Measurements from ENCODE around the gene DAPK2. TPM values are rescaled to one million over a fixed set of nuclear protein-coding genes. Genes with fewer than 3 reads are reported as not detected.

The DAPK2 gene
- total RNA-seq, 1 experiment from 2014 or later: 2.3 TPM

DNA sequence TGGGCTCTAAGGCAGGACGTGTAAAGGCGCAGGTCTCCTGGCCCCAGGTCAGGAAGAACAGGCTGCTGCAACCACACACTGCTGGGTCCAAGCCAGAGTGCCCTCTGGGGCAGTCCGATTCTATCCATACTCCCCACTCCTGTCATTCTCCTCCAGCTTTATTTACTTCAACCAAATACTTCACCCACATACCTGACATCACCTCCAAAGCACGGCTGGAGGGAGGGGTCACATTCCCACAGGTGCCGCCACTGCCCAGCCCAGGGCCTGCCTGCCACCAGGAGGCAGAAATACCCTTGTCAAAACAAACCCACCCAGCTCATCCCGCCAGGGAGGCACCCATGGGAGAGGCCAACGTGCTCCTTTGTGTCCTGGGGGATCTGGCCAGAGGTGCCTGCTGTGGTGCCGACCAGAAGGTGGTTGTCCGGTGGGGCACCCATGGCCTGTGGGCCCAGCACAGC is 100.4 kb downstream of the DAPK2 start (continued):
- TF ChIP-seq, protein P1, sequence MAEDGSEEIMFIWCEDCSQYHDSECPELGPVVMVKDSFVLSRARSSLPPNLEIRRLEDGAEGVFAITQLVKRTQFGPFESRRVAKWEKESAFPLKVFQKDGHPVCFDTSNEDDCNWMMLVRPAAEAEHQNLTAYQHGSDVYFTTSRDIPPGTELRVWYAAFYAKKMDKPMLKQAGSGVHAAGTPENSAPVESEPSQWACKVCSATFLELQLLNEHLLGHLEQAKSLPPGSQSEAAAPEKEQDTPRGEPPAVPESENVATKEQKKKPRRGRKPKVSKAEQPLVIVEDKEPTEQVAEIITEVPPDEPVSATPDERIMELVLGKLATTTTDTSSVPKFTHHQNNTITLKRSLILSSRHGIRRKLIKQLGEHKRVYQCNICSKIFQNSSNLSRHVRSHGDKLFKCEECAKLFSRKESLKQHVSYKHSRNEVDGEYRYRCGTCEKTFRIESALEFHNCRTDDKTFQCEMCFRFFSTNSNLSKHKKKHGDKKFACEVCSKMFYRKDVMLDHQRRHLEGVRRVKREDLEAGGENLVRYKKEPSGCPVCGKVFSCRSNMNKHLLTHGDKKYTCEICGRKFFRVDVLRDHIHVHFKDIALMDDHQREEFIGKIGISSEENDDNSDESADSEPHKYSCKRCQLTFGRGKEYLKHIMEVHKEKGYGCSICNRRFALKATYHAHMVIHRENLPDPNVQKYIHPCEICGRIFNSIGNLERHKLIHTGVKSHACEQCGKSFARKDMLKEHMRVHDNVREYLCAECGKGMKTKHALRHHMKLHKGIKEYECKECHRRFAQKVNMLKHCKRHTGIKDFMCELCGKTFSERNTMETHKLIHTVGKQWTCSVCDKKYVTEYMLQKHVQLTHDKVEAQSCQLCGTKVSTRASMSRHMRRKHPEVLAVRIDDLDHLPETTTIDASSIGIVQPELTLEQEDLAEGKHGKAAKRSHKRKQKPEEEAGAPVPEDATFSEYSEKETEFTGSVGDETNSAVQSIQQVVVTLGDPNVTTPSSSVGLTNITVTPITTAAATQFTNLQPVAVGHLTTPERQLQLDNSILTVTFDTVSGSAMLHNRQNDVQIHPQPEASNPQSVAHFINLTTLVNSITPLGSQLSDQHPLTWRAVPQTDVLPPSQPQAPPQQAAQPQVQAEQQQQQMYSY (CRISPR knock-in tag; IDR thresholded peaks at IDR 0.05): no peak
- no peak for TF ChIP-seq EMX1 (CRISPR knock-in tag; IDR thresholded peaks at IDR 0.05)
- no peak for TF ChIP-seq GABPB1 (CRISPR knock-in tag; IDR thresholded peaks at IDR 0.05)
- 0 out of 2 replicates have a peak, but pooled peaks have one; percentile 17 for TF ChIP-seq NR2C2 (CRISPR knock-in tag; IDR thresholded peaks at IDR 0.05)
- no peak for TF ChIP-seq ATF1 (CRISPR knock-in tag; IDR thresholded peaks at IDR 0.05)

DNA sequence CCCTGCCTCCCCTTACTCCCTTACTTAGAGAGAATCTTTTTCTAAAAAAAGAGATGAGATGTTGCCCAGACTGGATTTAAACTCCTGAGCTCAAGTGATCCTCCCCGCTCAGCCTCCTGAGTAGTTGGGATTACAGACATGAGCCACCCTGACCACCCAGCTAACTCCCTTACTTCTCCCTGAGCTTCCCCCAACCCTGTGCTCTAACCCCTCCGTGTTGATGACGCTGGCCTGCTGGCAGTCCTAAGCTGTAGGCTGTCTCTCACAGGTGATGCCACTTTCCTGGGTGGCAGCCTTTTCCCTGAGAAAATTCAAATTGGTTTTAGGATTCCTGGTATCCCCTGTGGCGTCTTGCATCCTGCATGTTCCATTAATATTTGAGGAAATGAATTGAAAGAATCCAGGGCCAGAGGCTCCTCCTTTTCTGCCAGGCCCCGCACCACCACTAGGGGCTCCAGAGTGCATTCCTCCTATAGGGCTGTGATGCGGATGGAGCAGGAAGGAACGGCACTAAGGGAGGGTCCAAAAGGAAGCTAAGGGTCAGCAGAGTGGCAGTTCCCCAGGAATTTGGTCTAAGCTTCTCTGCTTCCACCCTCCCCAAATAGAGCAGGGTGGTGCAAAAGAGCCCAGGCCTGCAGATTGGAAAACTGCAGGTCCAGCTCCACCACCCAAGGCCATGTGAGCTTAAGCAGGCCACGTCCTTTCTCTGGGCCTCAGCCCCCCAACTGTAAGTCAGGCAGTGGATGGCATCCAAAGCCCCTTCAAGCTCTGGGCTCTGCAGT is 101.1 kb downstream of the DAPK2 start:
- Mint-ChIP-seq H3K27ac (no peak overlapping the region), H3K36me3 (no peaks in the 10 kb centered on the region), H3K9me3 (no peaks in the 10 kb centered on the region), H3K27me3 (ENCODE audit: low read depth) (no peaks in the 10 kb centered on the region), H3K4me3 (no peak overlapping the region), H3K4me1 (peaks cover 2% of the 10 kb centered on the region)
- ATAC-seq (peak; percentile 97), DNase-seq (ENCODE audit: low spot score) (peak; percentile 82)
- ChIA-PET POLR2A (interaction anchor here (0.5 kb wide), 2 partner anchors 13 to 206 kb away, joined by 5 to 7 read pairs; partner anchors contain the start of gene SNX22), CTCF (interaction anchor here (0.6 to 4.4 kb wide), 79 partner anchors 12 to 605 kb away, joined by 3 to 80 read pairs (median 5); partner anchors contain the start of genes CIAO2A and DAPK2)
- TF ChIP-seq, protein P2, sequence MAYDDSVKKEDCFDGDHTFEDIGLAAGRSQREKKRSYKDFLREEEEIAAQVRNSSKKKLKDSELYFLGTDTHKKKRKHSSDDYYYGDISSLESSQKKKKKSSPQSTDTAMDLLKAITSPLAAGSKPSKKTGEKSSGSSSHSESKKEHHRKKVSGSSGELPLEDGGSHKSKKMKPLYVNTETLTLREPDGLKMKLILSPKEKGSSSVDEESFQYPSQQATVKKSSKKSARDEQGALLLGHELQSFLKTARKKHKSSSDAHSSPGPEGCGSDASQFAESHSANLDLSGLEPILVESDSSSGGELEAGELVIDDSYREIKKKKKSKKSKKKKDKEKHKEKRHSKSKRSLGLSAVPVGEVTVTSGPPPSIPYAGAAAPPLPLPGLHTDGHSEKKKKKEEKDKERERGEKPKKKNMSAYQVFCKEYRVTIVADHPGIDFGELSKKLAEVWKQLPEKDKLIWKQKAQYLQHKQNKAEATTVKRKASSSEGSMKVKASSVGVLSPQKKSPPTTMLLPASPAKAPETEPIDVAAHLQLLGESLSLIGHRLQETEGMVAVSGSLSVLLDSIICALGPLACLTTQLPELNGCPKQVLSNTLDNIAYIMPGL (CRISPR knock-in tag; IDR thresholded peaks at IDR 0.05): 0 out of 2 replicates have a peak, but pooled peaks have one; percentile 41
- TF ChIP-seq, protein P3, sequence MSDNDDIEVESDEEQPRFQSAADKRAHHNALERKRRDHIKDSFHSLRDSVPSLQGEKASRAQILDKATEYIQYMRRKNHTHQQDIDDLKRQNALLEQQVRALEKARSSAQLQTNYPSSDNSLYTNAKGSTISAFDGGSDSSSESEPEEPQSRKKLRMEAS (CRISPR knock-in tag; IDR thresholded peaks at IDR 0.05): peak; percentile 41; the same call in 1 of the 2 replicates
- TF ChIP-seq, protein P4, sequence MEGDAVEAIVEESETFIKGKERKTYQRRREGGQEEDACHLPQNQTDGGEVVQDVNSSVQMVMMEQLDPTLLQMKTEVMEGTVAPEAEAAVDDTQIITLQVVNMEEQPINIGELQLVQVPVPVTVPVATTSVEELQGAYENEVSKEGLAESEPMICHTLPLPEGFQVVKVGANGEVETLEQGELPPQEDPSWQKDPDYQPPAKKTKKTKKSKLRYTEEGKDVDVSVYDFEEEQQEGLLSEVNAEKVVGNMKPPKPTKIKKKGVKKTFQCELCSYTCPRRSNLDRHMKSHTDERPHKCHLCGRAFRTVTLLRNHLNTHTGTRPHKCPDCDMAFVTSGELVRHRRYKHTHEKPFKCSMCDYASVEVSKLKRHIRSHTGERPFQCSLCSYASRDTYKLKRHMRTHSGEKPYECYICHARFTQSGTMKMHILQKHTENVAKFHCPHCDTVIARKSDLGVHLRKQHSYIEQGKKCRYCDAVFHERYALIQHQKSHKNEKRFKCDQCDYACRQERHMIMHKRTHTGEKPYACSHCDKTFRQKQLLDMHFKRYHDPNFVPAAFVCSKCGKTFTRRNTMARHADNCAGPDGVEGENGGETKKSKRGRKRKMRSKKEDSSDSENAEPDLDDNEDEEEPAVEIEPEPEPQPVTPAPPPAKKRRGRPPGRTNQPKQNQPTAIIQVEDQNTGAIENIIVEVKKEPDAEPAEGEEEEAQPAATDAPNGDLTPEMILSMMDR (IDR thresholded peaks at IDR 0.05): peak; percentile 87
- TF ChIP-seq, protein P5, sequence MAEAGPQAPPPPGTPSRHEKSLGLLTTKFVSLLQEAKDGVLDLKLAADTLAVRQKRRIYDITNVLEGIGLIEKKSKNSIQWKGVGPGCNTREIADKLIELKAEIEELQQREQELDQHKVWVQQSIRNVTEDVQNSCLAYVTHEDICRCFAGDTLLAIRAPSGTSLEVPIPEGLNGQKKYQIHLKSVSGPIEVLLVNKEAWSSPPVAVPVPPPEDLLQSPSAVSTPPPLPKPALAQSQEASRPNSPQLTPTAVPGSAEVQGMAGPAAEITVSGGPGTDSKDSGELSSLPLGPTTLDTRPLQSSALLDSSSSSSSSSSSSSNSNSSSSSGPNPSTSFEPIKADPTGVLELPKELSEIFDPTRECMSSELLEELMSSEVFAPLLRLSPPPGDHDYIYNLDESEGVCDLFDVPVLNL (CRISPR knock-in tag; IDR thresholded peaks at IDR 0.05; ENCODE audit: borderline replicate concordance, low read depth): no peak
- TF ChIP-seq, protein P6, sequence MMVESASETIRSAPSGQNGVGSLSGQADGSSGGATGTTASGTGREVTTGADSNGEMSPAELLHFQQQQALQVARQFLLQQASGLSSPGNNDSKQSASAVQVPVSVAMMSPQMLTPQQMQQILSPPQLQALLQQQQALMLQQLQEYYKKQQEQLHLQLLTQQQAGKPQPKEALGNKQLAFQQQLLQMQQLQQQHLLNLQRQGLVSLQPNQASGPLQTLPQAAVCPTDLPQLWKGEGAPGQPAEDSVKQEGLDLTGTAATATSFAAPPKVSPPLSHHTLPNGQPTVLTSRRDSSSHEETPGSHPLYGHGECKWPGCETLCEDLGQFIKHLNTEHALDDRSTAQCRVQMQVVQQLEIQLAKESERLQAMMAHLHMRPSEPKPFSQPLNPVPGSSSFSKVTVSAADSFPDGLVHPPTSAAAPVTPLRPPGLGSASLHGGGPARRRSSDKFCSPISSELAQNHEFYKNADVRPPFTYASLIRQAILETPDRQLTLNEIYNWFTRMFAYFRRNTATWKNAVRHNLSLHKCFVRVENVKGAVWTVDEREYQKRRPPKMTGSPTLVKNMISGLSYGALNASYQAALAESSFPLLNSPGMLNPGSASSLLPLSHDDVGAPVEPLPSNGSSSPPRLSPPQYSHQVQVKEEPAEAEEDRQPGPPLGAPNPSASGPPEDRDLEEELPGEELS (CRISPR knock-in tag; IDR thresholded peaks at IDR 0.05): no peak
- TF ChIP-seq ZNF317 (CRISPR knock-in tag; IDR thresholded peaks at IDR 0.05; ENCODE audit: borderline replicate concordance, low read depth) (no peak), ELF4 (CRISPR knock-in tag; IDR thresholded peaks at IDR 0.05; ENCODE audit: low read depth) (no peak)

All from WTC11 (cell line).